Measurements from ENCODE around the gene SLC7A6.

The SLC7A6 gene

DNA sequence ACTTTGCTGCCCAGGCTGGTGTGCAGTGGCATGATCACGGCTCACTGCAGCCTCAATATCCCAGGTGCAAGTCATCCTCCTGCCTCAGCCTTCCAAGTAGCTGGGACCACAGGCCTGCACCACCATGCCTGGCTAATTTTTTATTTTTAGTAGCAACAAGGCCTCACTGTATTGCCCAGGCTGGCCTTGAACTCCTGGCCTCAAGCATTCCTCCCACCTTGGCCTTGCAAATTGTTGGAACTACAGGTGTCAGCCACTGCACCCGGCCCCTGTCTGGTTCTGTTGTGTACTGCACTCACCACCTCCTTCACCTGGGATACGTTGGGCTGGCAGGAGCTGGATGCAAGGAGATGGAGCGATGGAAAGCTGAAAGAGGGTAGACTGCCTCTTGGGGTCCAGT, 10.6 kb upstream of the SLC7A6 start:
- no peak overlapping the region for H3K4me2 ChIP-seq (ENCODE audit: low read length)

DNA sequence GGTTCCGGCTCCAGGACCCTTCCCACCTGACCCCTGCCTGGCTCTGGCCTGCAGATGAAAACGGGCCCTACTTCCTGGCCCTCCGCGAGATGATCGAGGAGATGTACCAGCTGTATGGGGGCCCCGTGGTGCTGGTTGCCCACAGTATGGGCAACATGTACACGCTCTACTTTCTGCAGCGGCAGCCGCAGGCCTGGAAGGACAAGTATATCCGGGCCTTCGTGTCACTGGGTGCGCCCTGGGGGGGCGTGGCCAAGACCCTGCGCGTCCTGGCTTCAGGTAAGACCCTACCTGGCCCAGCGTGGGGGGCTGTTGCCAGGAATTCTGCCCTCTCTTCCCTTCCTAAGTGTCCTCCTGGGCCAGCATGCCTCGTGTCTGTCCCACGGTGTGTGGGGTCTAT, 8.6 kb upstream of the SLC7A6 start:
- Histone ChIP-seq H4K20me1 (ENCODE audit: insufficient read depth, low read length) (no peaks in the 10 kb centered on the region), H3K27ac (ENCODE audit: low read depth, low read length, poor library complexity, severe bottlenecking) (peak overlapping the region; percentile 99), H3K9ac (ENCODE audit: low read length) (no peak overlapping the region), H3K36me3 (ENCODE audit: insufficient read depth, low read length) (peaks cover 56% of the 10 kb centered on the region), H2AFZ (ENCODE audit: low read length) (no peak overlapping the region), H3K9me2 (ENCODE audit: low read depth, low read length) (no peaks in the 10 kb centered on the region), H3K9me3 (ENCODE audit: low read length) (no peaks in the 10 kb centered on the region), H3K79me2 (ENCODE audit: insufficient read depth, low read length) (no peaks in the 10 kb centered on the region), H3K27me3 (ENCODE audit: insufficient read depth, low read length) (no peaks in the 10 kb centered on the region), H3F3A (ENCODE audit: insufficient read depth, low read length) (no peaks in the 10 kb centered on the region; the same call in 1 of the 2 replicates), H3K4me2 (ENCODE audit: low read length) (no peak overlapping the region), H3K4me1 (ENCODE audit: insufficient read depth, low read length, severe bottlenecking) (peaks cover 50% of the 10 kb centered on the region), H3K4me3 (ENCODE audit: low read depth, low read length, poor library complexity, severe bottlenecking) (no peak overlapping the region)
- TF ChIP-seq, protein P1, sequence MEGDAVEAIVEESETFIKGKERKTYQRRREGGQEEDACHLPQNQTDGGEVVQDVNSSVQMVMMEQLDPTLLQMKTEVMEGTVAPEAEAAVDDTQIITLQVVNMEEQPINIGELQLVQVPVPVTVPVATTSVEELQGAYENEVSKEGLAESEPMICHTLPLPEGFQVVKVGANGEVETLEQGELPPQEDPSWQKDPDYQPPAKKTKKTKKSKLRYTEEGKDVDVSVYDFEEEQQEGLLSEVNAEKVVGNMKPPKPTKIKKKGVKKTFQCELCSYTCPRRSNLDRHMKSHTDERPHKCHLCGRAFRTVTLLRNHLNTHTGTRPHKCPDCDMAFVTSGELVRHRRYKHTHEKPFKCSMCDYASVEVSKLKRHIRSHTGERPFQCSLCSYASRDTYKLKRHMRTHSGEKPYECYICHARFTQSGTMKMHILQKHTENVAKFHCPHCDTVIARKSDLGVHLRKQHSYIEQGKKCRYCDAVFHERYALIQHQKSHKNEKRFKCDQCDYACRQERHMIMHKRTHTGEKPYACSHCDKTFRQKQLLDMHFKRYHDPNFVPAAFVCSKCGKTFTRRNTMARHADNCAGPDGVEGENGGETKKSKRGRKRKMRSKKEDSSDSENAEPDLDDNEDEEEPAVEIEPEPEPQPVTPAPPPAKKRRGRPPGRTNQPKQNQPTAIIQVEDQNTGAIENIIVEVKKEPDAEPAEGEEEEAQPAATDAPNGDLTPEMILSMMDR (IDR thresholded peaks at IDR 0.05; ENCODE audit: low read length) = no peak
- no peak for TF ChIP-seq EZH2 (IDR thresholded peaks at IDR 0.05; ENCODE audit: borderline replicate concordance, low read length)

More for the DNA sequence above, 10.6 kb upstream of the SLC7A6 start:
- no peaks in the 10 kb centered on the region for H3K79me2 ChIP-seq (ENCODE audit: insufficient read depth, low read length)
- H3K27me3 ChIP-seq (ENCODE audit: insufficient read depth, low read length) = no peaks in the 10 kb centered on the region
- peaks cover 50% of the 10 kb centered on the region for H3K36me3 ChIP-seq (ENCODE audit: insufficient read depth, low read length)
- no peaks in the 10 kb centered on the region for H4K20me1 ChIP-seq (ENCODE audit: insufficient read depth, low read length)
- no peaks in the 10 kb centered on the region for H3K9me3 ChIP-seq (ENCODE audit: low read length)
- H3K27ac ChIP-seq (ENCODE audit: low read depth, low read length, poor library complexity, severe bottlenecking) = peak overlapping the region; percentile 98
- H3K9ac ChIP-seq (ENCODE audit: low read length) = no peak overlapping the region
- no peaks in the 10 kb centered on the region; the same call in 1 of the 2 replicates for H3F3A ChIP-seq (ENCODE audit: insufficient read depth, low read length)
- TF ChIP-seq, protein P1 (IDR thresholded peaks at IDR 0.05; ENCODE audit: low read length) = no peak
- TF ChIP-seq EZH2 (IDR thresholded peaks at IDR 0.05; ENCODE audit: borderline replicate concordance, low read length) = no peak
- no peak overlapping the region for H3K4me3 ChIP-seq (ENCODE audit: low read depth, low read length, poor library complexity, severe bottlenecking)
- no peaks in the 10 kb centered on the region for H3K9me2 ChIP-seq (ENCODE audit: low read depth, low read length)
- H3K4me1 ChIP-seq (ENCODE audit: insufficient read depth, low read length, severe bottlenecking) = peaks cover 52% of the 10 kb centered on the region
- H2AFZ ChIP-seq (ENCODE audit: low read length) = no peak overlapping the region

DNA sequence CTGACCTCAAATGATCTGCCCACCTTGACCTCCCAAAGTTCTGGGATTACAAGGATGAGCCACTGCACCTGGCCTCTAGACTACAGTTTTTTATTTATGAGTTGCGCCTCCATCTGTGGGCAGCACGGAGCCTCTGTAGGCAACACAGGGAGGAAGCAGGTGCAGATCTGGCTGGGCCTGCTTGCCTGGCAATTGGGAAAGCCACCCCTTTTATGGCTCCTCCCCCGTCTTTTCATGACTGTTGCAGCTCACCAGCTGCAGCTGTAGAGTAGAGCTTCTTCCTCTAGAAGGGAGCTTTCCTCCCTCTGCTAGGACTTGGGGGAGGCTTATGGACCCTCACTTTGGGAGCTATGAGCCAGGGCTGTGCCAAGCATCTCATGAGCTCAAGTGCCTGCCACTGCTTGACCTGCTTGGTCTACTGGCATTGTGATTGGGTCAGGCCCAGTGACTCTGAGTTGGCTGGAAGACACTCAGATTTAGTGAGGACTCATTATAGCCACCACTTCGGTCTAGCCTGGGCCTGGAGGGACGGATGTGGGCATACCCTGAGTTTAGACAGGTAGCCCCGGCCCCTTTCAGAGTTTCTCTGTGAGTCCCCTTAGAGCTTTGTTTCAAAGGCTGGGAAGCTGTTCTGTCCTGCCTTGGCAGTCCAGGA, 6.9 kb upstream of the SLC7A6 start:
- H3F3A ChIP-seq (ENCODE audit: insufficient read depth, low read length) = no peaks in the 10 kb centered on the region; the same call in 1 of the 2 replicates
- no peaks in the 10 kb centered on the region for H3K79me2 ChIP-seq (ENCODE audit: insufficient read depth, low read length)
- TF ChIP-seq, protein P1 (IDR thresholded peaks at IDR 0.05; ENCODE audit: low read length) = no peak
- no peak for TF ChIP-seq EZH2 (IDR thresholded peaks at IDR 0.05; ENCODE audit: borderline replicate concordance, low read length)
- H3K9me3 ChIP-seq (ENCODE audit: low read length) = no peaks in the 10 kb centered on the region
- H3K4me1 ChIP-seq (ENCODE audit: insufficient read depth, low read length, severe bottlenecking) = peaks cover 34% of the 10 kb centered on the region
- H2AFZ ChIP-seq (ENCODE audit: low read length) = no peak overlapping the region
- no peaks in the 10 kb centered on the region for H3K27me3 ChIP-seq (ENCODE audit: insufficient read depth, low read length)
- H3K4me3 ChIP-seq (ENCODE audit: low read depth, low read length, poor library complexity, severe bottlenecking) = no peak overlapping the region
- H3K9ac ChIP-seq (ENCODE audit: low read length) = peak overlapping the region; percentile 46
- peak overlapping the region; percentile 46 for H3K4me2 ChIP-seq (ENCODE audit: low read length)
- peak overlapping the region; percentile 99 for H3K27ac ChIP-seq (ENCODE audit: low read depth, low read length, poor library complexity, severe bottlenecking)
- peaks cover 56% of the 10 kb centered on the region for H3K36me3 ChIP-seq (ENCODE audit: insufficient read depth, low read length)
- H4K20me1 ChIP-seq (ENCODE audit: insufficient read depth, low read length) = no peaks in the 10 kb centered on the region
- no peaks in the 10 kb centered on the region for H3K9me2 ChIP-seq (ENCODE audit: low read depth, low read length)

Measured in OCI-LY1 (cell line).